Measurements from ENCODE around the gene ABCD2. TPM values are rescaled to one million over a fixed set of nuclear protein-coding genes. Genes with fewer than 3 reads are reported as not detected.
A peak's percentile ranks its signal among the peaks of the same experiment; 100 is the strongest.

ABCD2 gene
- total RNA-seq, 2 experiments from 2014 or later, result 1.6 to 2.2 TPM

DNA sequence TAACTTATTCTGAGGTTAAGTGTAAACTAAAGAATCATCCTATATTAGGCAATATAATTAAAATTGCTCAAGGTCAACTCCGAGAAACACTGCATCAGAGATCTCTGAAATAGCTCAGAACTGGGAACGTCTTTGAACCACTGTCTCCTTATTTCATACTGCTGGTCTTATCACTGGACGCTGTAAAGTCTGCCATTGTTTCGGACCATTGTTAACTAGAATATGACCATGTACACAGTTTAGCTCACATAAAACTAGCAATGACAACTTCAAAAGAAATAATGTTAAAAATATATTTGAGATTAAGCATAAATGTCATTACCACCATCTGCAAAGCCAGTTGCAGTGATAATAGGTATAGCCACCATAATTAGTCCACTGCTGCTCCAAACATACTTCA, 2.9 kb downstream of the ABCD2 start:
- Histone ChIP-seq H3K36me3 (ENCODE audit: insufficient read depth, low read length) (peaks cover 10% of the 10 kb centered on the region), H3K4me3 (ENCODE audit: low read length) (peak overlapping the region; percentile 68), H3K27me3 (ENCODE audit: control insufficient read depth in 1 of 2, insufficient read depth in 2 of 2, low read length in 2 of 2) (no peaks in the 10 kb centered on the region), H3K27ac (ENCODE audit: low read depth in 1 of 2, low read length in 2 of 2) (no peak overlapping the region), H3K9me3 (ENCODE audit: control insufficient read depth in 1 of 2, insufficient read depth in 1 of 2, low read length in 2 of 2) (no peaks in the 10 kb centered on the region), H3K4me1 (ENCODE audit: insufficient read depth, low read length) (peaks cover 10% of the 10 kb centered on the region)
- CTCF ChIA-PET, result interaction anchor here (0.7 to 0.9 kb wide), 3 partner anchors 15 to 24 kb away, joined by 3 to 4 read pairs (median 3); no protein-coding TSS in a partner anchor
- no peaks in the 10 kb centered on the region for H3K9me3 Mint-ChIP-seq
- peak overlapping the region; percentile 79 for H3K4me3 Mint-ChIP-seq
- intact Hi-C loops (cut with DNase I, micrococcal nuclease), result loop anchor here (10.0 kb wide), 2 partner anchors 172 to 488 kb away; partner anchors contain the start of genes KIF21A (in 1 of the 2) and SLC2A13 (in 1 of the 2)
- POLR2A ChIA-PET, result interaction anchor here (1.5 kb wide), 1 partner anchor 53 kb away, joined by 7 read pairs; no protein-coding TSS in a partner anchor
- no peaks in the 10 kb centered on the region for H3K27me3 Mint-ChIP-seq
- H3K36me3 Mint-ChIP-seq (ENCODE audit: low read depth), result peaks cover 11% of the 10 kb centered on the region
- H3K4me1 Mint-ChIP-seq (ENCODE audit: low read depth), result peaks cover 48% of the 10 kb centered on the region
- ATAC-seq (ENCODE audit: poor library complexity) (no peak), DNase-seq (no peak)
- no peak overlapping the region for H3K27ac Mint-ChIP-seq
- TF ChIP-seq, protein P1, sequence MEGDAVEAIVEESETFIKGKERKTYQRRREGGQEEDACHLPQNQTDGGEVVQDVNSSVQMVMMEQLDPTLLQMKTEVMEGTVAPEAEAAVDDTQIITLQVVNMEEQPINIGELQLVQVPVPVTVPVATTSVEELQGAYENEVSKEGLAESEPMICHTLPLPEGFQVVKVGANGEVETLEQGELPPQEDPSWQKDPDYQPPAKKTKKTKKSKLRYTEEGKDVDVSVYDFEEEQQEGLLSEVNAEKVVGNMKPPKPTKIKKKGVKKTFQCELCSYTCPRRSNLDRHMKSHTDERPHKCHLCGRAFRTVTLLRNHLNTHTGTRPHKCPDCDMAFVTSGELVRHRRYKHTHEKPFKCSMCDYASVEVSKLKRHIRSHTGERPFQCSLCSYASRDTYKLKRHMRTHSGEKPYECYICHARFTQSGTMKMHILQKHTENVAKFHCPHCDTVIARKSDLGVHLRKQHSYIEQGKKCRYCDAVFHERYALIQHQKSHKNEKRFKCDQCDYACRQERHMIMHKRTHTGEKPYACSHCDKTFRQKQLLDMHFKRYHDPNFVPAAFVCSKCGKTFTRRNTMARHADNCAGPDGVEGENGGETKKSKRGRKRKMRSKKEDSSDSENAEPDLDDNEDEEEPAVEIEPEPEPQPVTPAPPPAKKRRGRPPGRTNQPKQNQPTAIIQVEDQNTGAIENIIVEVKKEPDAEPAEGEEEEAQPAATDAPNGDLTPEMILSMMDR (IDR thresholded peaks at IDR 0.05), result no peak

DNA sequence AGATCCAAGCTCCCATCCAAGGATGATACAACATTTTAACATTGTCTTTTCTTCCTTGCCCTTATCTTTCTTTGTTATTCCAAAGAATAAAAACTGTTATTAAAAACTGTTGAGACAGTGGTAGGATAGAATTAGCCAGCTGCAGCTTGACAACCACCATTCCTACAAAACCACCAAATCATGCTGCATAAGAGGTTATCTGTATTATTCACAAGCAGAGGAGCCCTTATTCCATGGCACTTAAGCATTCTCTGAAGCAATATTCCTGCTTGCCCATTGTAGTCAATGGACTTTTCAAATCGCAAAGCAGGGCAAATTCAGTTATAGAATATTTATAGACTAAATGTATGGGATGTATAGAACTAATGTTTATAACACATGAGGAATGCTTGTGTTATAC, 3.4 kb downstream of the ABCD2 start:
- H3K4me1 ChIP-seq (ENCODE audit: insufficient read depth, low read length), result peaks cover 6% of the 10 kb centered on the region
- peak overlapping the region; percentile 79 for H3K4me3 Mint-ChIP-seq
- peak overlapping the region; percentile 68 for H3K4me3 ChIP-seq (ENCODE audit: low read length)
- peaks cover 14% of the 10 kb centered on the region for H3K36me3 Mint-ChIP-seq (ENCODE audit: low read depth)
- peaks cover 10% of the 10 kb centered on the region for H3K36me3 ChIP-seq (ENCODE audit: insufficient read depth, low read length)
- H3K27me3 ChIP-seq (ENCODE audit: control insufficient read depth in 1 of 2, insufficient read depth in 2 of 2, low read length in 2 of 2), result no peaks in the 10 kb centered on the region
- no peak for DNase-seq
- no peak for ATAC-seq (ENCODE audit: poor library complexity)
- H3K27ac Mint-ChIP-seq, result peak overlapping the region; percentile 7
- no peaks in the 10 kb centered on the region for H3K9me3 Mint-ChIP-seq
- peaks cover 48% of the 10 kb centered on the region for H3K4me1 Mint-ChIP-seq (ENCODE audit: low read depth)
- no peaks in the 10 kb centered on the region for H3K27me3 Mint-ChIP-seq
- no peak overlapping the region for H3K27ac ChIP-seq (ENCODE audit: low read depth in 1 of 2, low read length in 2 of 2)
- H3K9me3 ChIP-seq (ENCODE audit: control insufficient read depth in 1 of 2, insufficient read depth in 1 of 2, low read length in 2 of 2), result no peaks in the 10 kb centered on the region
- intact Hi-C loops (cut with DNase I, micrococcal nuclease), result loop anchor here (10.0 kb wide), 2 partner anchors 171 to 489 kb away; partner anchors contain the start of genes KIF21A (in 1 of the 2) and SLC2A13 (in 1 of the 2)
- ChIA-PET POLR2A (no interaction called here), CTCF (interaction anchor here (0.7 to 0.9 kb wide), 3 partner anchors 15 to 23 kb away, joined by 3 to 4 read pairs (median 3); no protein-coding TSS in a partner anchor)
- TF ChIP-seq, protein P1 (IDR thresholded peaks at IDR 0.05), result no peak

DNA sequence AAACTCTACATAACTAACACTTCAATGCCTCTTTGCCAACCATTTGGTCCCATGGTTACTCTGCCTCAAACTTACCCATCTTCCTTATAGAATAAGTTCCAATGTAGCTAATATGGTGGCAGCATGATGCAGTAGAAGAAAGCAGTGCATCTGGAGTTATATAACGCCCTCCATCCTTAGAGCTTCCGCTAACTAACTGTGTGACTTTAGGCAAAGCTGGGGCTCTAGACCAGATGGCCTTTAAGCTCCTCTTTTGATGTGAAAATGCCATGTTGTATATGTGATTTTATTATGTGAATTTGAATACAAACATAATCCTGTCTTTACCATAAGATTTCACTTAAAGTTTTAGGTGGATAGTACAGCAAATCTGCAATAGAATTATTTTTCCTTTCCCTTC, 6.1 kb downstream of the ABCD2 start:
- no peak for DNase-seq
- H3K27me3 Mint-ChIP-seq, result no peaks in the 10 kb centered on the region
- H3K27ac Mint-ChIP-seq, result peak overlapping the region; percentile 64
- H3K9me3 Mint-ChIP-seq, result no peaks in the 10 kb centered on the region
- ATAC-seq (ENCODE audit: poor library complexity), result no peak
- Histone ChIP-seq H3K4me3 (ENCODE audit: low read length) (no peak overlapping the region), H3K27ac (ENCODE audit: low read depth in 1 of 2, low read length in 2 of 2) (no peak overlapping the region), H3K27me3 (ENCODE audit: control insufficient read depth in 1 of 2, insufficient read depth in 2 of 2, low read length in 2 of 2) (no peaks in the 10 kb centered on the region), H3K9me3 (ENCODE audit: control insufficient read depth in 1 of 2, insufficient read depth in 1 of 2, low read length in 2 of 2) (no peaks in the 10 kb centered on the region), H3K4me1 (ENCODE audit: insufficient read depth, low read length) (peaks cover 3% of the 10 kb centered on the region), H3K36me3 (ENCODE audit: insufficient read depth, low read length) (peaks cover 17% of the 10 kb centered on the region)
- H3K36me3 Mint-ChIP-seq (ENCODE audit: low read depth), result peaks cover 30% of the 10 kb centered on the region
- ChIA-PET POLR2A (interaction anchor here (1.4 kb wide), 1 partner anchor 70 kb away, joined by 3 read pairs; no protein-coding TSS in a partner anchor), CTCF (no interaction called here)
- intact Hi-C loops (cut with DNase I, micrococcal nuclease), result loop anchor here (10.0 kb wide), 2 partner anchors 169 to 491 kb away; partner anchors contain the start of genes KIF21A (in 1 of the 2) and SLC2A13 (in 1 of the 2)
- H3K4me1 Mint-ChIP-seq (ENCODE audit: low read depth), result peaks cover 58% of the 10 kb centered on the region
- TF ChIP-seq, protein P1 (IDR thresholded peaks at IDR 0.05), result no peak
- no peak overlapping the region for H3K4me3 Mint-ChIP-seq

Data from CD4-positive, alpha-beta T cell (primary cell).